ENCODE data around the gene IPMK. TPM values are rescaled to one million over a fixed set of nuclear protein-coding genes. Genes with fewer than 3 reads are reported as not detected.

IPMK gene
- total RNA-seq, 4 donors from 2014 or later = 0.26 to 10.8 (median 3.8) TPM

DNA sequence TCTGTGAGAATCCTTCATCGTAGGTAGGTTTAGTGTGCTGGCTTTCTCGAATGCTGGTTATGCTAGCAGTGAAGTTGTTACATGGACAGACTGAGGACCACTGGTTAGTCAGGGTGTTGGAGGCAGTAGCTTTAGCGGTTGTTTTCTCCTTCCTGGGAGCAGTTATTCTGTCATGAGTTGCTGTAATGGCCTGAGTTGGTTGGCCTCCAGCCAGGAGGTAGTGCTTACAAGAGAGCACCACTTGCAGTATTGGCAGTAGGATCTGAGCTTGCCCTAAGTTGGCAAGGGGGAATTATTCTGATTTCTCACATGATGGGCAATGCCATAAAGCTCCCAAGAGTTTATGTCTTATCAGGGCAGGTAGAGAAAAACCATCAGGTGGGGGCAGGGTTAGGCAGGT, 58.0 kb downstream of the IPMK start:
- Histone ChIP-seq H3K4me3 (no peak overlapping the region), H3K36me3 (no peaks in the 10 kb centered on the region), H3K9me3 (no peaks in the 10 kb centered on the region), H3K27me3 (no peaks in the 10 kb centered on the region), H3K4me1 (no peaks in the 10 kb centered on the region), H3K27ac (no peak overlapping the region)
- no peak for TF ChIP-seq POLR2A (IDR thresholded peaks at IDR 0.05)
- TF ChIP-seq, protein P1, sequence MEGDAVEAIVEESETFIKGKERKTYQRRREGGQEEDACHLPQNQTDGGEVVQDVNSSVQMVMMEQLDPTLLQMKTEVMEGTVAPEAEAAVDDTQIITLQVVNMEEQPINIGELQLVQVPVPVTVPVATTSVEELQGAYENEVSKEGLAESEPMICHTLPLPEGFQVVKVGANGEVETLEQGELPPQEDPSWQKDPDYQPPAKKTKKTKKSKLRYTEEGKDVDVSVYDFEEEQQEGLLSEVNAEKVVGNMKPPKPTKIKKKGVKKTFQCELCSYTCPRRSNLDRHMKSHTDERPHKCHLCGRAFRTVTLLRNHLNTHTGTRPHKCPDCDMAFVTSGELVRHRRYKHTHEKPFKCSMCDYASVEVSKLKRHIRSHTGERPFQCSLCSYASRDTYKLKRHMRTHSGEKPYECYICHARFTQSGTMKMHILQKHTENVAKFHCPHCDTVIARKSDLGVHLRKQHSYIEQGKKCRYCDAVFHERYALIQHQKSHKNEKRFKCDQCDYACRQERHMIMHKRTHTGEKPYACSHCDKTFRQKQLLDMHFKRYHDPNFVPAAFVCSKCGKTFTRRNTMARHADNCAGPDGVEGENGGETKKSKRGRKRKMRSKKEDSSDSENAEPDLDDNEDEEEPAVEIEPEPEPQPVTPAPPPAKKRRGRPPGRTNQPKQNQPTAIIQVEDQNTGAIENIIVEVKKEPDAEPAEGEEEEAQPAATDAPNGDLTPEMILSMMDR (IDR thresholded peaks at IDR 0.05) = no peak
- no peak for DNase-seq
- intact Hi-C loops (cut with DNase I; ENCODE audit: low total_unique reads) = no loop called here

DNA sequence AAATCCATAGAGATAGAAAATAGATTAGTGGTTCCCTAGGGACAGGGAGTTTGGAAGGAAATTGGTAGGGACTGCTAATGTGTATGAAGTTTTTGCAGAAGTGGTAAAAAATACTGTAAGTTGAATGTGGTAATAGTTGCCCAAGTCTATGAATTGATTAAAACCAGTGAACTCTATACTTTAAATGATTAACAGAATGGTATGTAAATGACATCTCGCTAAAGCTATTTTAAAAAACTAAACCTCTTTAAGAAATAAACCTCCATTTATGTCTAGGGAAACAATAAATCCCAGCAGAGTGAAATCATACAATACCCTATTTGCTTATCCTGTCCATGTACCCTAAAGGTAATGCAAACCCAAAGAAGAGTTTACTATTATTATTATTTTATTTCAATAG, 61.4 kb downstream of the IPMK start:
- H3K4me3 ChIP-seq = no peak overlapping the region
- no peaks in the 10 kb centered on the region for H3K4me1 ChIP-seq
- no peak for DNase-seq
- TF ChIP-seq, protein P1 (IDR thresholded peaks at IDR 0.05) = no peak
- TF ChIP-seq POLR2A (IDR thresholded peaks at IDR 0.05) = no peak
- intact Hi-C loops (cut with DNase I; ENCODE audit: low total_unique reads) = no loop called here
- H3K36me3 ChIP-seq = no peaks in the 10 kb centered on the region
- no peaks in the 10 kb centered on the region for H3K27me3 ChIP-seq
- no peak overlapping the region for H3K27ac ChIP-seq
- no peaks in the 10 kb centered on the region for H3K9me3 ChIP-seq

DNA sequence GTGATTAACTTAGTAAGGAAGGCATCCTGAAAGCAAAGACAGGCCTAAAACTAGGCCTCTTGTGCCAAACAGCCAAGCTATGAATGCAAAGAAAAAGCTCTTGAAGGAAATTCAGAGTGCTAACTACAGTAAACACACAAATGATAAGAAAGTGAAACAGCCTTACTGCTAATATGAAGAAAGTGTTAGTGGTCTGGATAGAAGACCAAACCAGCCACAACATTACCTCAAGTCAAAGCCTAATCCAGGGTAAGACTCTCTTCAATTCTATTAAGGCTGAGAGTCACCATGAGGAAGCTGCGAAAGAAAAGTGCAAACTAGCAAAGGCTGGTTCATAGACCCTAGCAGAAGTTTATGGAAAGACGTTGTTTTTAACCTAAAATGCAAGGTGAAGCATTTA, 66.0 kb downstream of the IPMK start:
- Histone ChIP-seq H3K4me1 (no peaks in the 10 kb centered on the region), H3K27me3 (no peaks in the 10 kb centered on the region), H3K4me3 (no peak overlapping the region), H3K36me3 (no peaks in the 10 kb centered on the region), H3K9me3 (no peaks in the 10 kb centered on the region), H3K27ac (no peak overlapping the region)
- DNase-seq = no peak
- TF ChIP-seq, protein P1 (IDR thresholded peaks at IDR 0.05) = no peak
- intact Hi-C loops (cut with DNase I; ENCODE audit: low total_unique reads) = no loop called here

DNA sequence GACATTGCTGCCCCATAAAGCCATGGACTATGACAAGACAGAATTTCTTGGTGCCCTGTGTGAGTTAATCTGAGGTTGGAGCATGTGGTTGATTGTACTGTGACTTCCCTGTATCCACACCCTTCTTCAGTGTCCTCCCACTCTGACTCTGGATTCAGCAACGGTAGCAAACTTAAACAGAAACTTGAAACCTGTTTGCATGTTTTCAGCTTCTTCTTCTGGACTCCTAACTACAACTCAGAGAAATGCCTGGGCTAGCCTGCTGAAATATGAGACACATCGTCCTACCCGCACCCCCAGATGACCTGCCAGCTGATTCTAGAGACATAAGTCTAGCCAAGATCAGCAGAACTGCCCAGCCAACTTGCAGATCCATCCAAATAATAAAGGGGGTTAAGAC, 78.4 kb downstream of the IPMK start:
- TF ChIP-seq, protein P1 (IDR thresholded peaks at IDR 0.05) = no peak
- no peak for TF ChIP-seq POLR2A (IDR thresholded peaks at IDR 0.05)
- H3K36me3 ChIP-seq = no peaks in the 10 kb centered on the region
- no peak overlapping the region for H3K27ac ChIP-seq
- intact Hi-C loops (cut with DNase I; ENCODE audit: low total_unique reads) = no loop called here
- no peak for DNase-seq
- no peaks in the 10 kb centered on the region for H3K9me3 ChIP-seq
- no peaks in the 10 kb centered on the region for H3K27me3 ChIP-seq
- H3K4me1 ChIP-seq = no peaks in the 10 kb centered on the region
- no peak overlapping the region for H3K4me3 ChIP-seq

DNA sequence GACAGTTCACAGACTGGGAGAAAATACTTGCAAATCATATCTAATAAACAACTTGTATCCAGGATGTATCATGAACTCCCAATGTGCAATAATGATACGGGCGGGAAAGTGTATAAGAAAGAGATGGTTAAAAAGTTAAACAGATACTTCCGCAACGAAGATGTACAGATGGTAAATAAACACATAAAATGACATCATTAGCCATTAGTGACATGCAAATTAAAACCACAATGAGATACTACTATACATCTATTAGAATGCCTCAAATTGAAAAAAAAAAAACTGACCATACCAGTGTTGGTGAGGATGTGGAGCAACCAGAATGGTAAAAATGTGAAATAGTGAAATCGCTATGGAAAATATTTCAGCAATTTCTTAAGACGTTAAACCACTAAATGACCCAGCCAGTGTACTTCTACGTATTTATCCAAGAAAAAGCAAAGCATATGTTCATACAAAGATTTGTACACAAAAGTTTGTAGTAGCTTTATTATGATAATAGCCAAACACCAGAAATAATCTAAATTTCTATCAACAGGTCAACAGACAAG, 83.5 kb downstream of the IPMK start:
- H3K27me3 ChIP-seq = no peaks in the 10 kb centered on the region
- H3K4me1 ChIP-seq = no peaks in the 10 kb centered on the region
- no peaks in the 10 kb centered on the region for H3K36me3 ChIP-seq
- TF ChIP-seq, protein P1 (IDR thresholded peaks at IDR 0.05) = no peak
- TF ChIP-seq POLR2A (IDR thresholded peaks at IDR 0.05) = no peak
- H3K9me3 ChIP-seq = no peaks in the 10 kb centered on the region
- no peak for DNase-seq
- H3K27ac ChIP-seq = no peak overlapping the region
- intact Hi-C loops (cut with DNase I; ENCODE audit: low total_unique reads) = no loop called here
- no peak overlapping the region for H3K4me3 ChIP-seq

All from uterus (tissue), 4 donors.